Measurements from ENCODE around the gene ZNF335. TPM values are rescaled to one million over a fixed set of nuclear protein-coding genes. Genes with fewer than 3 reads are reported as not detected.
"Not testable (repeated sequence)": the region's sequence is repeated elsewhere in the genome, so short reads cannot be mapped to it uniquely, and the experiment has no call there.

ZNF335 gene
- total and polyA plus RNA-seq, 2 experiments from 2014 or later: 12.6 to 14.9 TPM

DNA sequence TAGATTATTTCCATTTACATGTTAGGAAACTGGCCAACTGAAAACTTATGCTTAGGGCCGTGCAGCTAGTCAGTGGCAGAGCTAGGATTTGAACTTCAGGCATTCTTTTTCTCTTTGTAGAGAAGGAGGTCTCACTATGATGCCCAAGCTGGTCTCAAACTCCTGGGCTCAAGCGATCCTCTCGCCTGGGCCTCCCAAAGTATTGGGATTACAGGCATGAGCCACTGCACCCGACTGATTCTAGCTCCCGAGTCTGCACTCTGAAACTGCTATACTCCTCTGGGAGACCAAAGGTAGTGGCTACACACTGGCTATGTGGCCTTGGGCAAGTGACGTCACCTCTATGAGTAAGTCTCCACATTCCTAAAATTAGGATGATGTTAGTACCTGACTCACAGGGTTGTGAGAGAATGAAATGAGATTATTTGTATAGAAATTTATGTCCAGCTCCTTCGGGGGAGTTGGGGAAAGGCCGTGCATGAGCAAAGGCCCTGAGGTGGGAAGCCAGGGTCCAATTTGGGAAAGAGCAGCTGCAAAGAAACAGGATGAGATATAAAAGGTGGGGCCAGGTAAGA is 66.4 kb downstream of the ZNF335 start:
- no peak for DNase-seq (ENCODE audit: low spot score)
- Histone ChIP-seq H3K36me3 (replicated peaks; ENCODE audit: insufficient read depth, low read depth) (no peaks in the 10 kb centered on the region), H3K27me3 (no peaks in the 10 kb centered on the region), H3K9me2 (replicated peaks; ENCODE audit: insufficient read depth) (no peaks in the 10 kb centered on the region), H3K4me2 (no peak overlapping the region), H4K20me1 (ENCODE audit: insufficient read depth, poor library complexity, severe bottlenecking) (no peaks in the 10 kb centered on the region), H3K9me3 (ENCODE audit: low read depth) (no peaks in the 10 kb centered on the region), H3K79me2 (no peaks in the 10 kb centered on the region), H2AFZ (no peak overlapping the region), H3K4me3 (no peak overlapping the region), H3K4me1 (ENCODE audit: insufficient read depth) (no peaks in the 10 kb centered on the region), H3K27ac (no peak overlapping the region)
- 95% methylated on average over 8 of the region's 8 CpGs for WGBS (ENCODE audit: low lambda C conversion rate, missing lambda C conversion rate)
- no peak for TF ChIP-seq EZH2 (IDR thresholded peaks at IDR 0.05; ENCODE audit: borderline replicate concordance)
- no peak for TF ChIP-seq EZH2phosphoT487 (IDR thresholded peaks at IDR 0.05; ENCODE audit: low read depth, severe bottlenecking, unreplicated experiment)
- TF ChIP-seq, protein P1, sequence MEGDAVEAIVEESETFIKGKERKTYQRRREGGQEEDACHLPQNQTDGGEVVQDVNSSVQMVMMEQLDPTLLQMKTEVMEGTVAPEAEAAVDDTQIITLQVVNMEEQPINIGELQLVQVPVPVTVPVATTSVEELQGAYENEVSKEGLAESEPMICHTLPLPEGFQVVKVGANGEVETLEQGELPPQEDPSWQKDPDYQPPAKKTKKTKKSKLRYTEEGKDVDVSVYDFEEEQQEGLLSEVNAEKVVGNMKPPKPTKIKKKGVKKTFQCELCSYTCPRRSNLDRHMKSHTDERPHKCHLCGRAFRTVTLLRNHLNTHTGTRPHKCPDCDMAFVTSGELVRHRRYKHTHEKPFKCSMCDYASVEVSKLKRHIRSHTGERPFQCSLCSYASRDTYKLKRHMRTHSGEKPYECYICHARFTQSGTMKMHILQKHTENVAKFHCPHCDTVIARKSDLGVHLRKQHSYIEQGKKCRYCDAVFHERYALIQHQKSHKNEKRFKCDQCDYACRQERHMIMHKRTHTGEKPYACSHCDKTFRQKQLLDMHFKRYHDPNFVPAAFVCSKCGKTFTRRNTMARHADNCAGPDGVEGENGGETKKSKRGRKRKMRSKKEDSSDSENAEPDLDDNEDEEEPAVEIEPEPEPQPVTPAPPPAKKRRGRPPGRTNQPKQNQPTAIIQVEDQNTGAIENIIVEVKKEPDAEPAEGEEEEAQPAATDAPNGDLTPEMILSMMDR (IDR thresholded peaks at IDR 0.05; ENCODE audit: poor library complexity): no peak

- WGBS (ENCODE audit: low lambda C conversion rate, missing lambda C conversion rate): 91% methylated on average over 16 of the region's 16 CpGs
- Histone ChIP-seq H3K9me3 (ENCODE audit: low read depth) (no peaks in the 10 kb centered on the region), H3K36me3 (replicated peaks; ENCODE audit: insufficient read depth, low read depth) (no peaks in the 10 kb centered on the region), H3K4me2 (no peak overlapping the region), H3K9me2 (replicated peaks; ENCODE audit: insufficient read depth) (no peaks in the 10 kb centered on the region), H4K20me1 (ENCODE audit: insufficient read depth, poor library complexity, severe bottlenecking) (no peaks in the 10 kb centered on the region), H3K79me2 (no peaks in the 10 kb centered on the region), H3K4me1 (ENCODE audit: insufficient read depth) (no peaks in the 10 kb centered on the region), H2AFZ (no peak overlapping the region), H3K4me3 (no peak overlapping the region), H3K27me3 (no peaks in the 10 kb centered on the region), H3K27ac (no peak overlapping the region)
- DNase-seq (ENCODE audit: low spot score): no peak
- TF ChIP-seq EZH2 (IDR thresholded peaks at IDR 0.05; ENCODE audit: borderline replicate concordance): no peak
- no peak for TF ChIP-seq EZH2phosphoT487 (IDR thresholded peaks at IDR 0.05; ENCODE audit: low read depth, severe bottlenecking, unreplicated experiment)
- TF ChIP-seq, protein P1 (IDR thresholded peaks at IDR 0.05; ENCODE audit: poor library complexity): no peak
Observed at GRCh38 chr20:45904583-45905504, 67.2 kb downstream of the ZNF335 start.

DNA sequence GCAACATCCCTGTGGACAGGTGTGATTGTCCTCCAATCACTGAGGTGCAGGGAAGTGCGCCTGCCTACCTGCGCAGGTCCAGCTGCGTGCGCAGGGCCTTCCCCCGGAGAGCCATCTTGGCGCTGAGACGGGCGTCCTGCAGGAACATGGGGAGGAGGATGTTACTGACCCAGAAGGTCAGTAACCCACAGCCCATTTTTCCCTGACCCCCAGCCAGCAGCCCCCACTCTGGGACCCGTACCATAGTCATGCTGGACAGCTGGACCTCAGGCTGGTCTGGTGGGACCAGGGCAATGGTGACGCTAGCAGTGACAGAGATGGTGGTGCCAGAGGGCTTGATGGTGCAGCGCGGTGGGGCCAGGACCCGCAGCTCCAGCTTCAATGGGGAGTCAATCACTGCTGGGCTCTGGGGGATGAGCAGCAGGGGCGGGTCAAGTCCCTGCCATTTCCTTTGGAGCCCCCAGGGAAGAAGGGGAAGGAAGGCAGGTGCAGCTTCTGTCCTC is 69.8 kb downstream of the ZNF335 start:
- Histone ChIP-seq H4K20me1 (ENCODE audit: insufficient read depth, poor library complexity, severe bottlenecking) (no peaks in the 10 kb centered on the region), H3K4me2 (no peak overlapping the region), H3K4me1 (ENCODE audit: insufficient read depth) (no peaks in the 10 kb centered on the region), H3K36me3 (replicated peaks; ENCODE audit: insufficient read depth, low read depth) (no peaks in the 10 kb centered on the region), H3K79me2 (no peaks in the 10 kb centered on the region), H3K9me2 (replicated peaks; ENCODE audit: insufficient read depth) (no peaks in the 10 kb centered on the region), H3K9me3 (ENCODE audit: low read depth) (no peaks in the 10 kb centered on the region), H3K27me3 (no peaks in the 10 kb centered on the region), H3K4me3 (no peak overlapping the region), H2AFZ (no peak overlapping the region), H3K27ac (no peak overlapping the region)
- TF ChIP-seq EZH2 (IDR thresholded peaks at IDR 0.05; ENCODE audit: borderline replicate concordance): no peak
- TF ChIP-seq EZH2phosphoT487 (IDR thresholded peaks at IDR 0.05; ENCODE audit: low read depth, severe bottlenecking, unreplicated experiment): no peak
- TF ChIP-seq, protein P1 (IDR thresholded peaks at IDR 0.05; ENCODE audit: poor library complexity): no peak
- WGBS (ENCODE audit: low lambda C conversion rate, missing lambda C conversion rate): 94% methylated on average over 13 of the region's 14 CpGs
- no peak for DNase-seq (ENCODE audit: low spot score)

- H3K9me2 ChIP-seq (replicated peaks; ENCODE audit: insufficient read depth); H3K27ac ChIP-seq; H3K4me2 ChIP-seq; H3K4me3 ChIP-seq; H3K27me3 ChIP-seq; H3K9me3 ChIP-seq (ENCODE audit: low read depth); H2AFZ ChIP-seq; H3K79me2 ChIP-seq; H4K20me1 ChIP-seq (ENCODE audit: insufficient read depth, poor library complexity, severe bottlenecking); H3K4me1 ChIP-seq (ENCODE audit: insufficient read depth); DNase-seq (ENCODE audit: low spot score); H3K36me3 ChIP-seq (replicated peaks; ENCODE audit: insufficient read depth, low read depth): not testable (repeated sequence)
- WGBS (ENCODE audit: low lambda C conversion rate, missing lambda C conversion rate): 96% methylated on average over 6 of the region's 6 CpGs
Observed at GRCh38 chr20:45901332-45901731, 70.7 kb downstream of the ZNF335 start.
